GM11168 (cell line): Measurements from ENCODE around the gene PLP2.

Experiments
- in situ Hi-C: fragments of 300-500 bp; cut with MboI; formaldehyde crosslinking; loops from one replicate; pipeline ENCODE4 v1.12.0; 2022; ENCODE audit warnings: low sequenced_read_pairs; ENCODE audit not compliant: unreplicated experiment

Gene PLP2

DNA sequence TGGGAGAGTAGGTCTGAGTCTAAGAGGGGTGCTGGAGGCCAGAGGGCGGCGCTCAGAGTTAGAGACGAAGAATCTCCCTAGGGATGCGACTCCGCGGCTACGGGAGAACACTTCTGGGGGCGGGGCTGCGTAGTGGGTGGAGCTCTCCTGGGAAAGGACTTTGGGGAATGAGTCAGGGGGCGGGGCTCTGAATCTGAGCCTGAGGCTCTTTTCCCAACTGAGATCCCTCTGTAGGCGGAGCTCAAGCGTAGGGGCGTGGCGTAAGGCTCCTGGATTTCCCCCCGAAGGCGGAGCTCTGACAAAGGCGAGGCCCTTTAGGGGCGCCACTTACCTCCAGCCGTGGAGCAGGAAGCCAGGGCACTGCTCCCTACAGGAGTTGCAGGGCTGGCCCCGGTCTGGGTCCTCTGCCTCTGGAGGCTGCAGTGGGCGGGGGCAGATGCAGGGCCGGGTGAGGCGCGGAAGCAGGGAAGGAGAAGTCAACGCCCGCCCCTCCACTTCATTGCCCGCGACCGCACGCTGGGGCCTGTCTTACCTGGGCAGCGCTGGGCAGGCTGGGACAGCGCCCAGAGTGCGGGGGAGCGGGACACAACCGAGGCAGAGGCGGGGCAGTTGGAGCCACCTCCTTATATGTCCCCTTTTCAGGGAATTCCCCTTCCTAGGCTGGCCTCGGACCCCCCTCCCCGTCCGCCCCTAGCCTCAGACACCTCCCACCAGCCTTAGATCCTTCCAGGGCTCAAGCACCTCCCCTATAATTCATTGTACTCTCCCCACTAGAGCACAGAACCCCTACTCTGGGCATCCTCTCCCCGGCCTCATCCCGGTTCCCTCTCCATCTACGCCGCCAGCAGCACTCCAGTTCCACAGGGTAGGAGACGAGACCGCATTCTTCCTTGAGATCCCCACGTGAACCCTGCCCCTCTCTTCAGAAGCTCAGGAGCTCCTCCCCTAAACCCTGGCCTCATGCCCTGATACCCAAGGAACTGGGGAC is 12.9 kb downstream of the PLP2 start:
- in situ Hi-C loops: no loop called here

DNA sequence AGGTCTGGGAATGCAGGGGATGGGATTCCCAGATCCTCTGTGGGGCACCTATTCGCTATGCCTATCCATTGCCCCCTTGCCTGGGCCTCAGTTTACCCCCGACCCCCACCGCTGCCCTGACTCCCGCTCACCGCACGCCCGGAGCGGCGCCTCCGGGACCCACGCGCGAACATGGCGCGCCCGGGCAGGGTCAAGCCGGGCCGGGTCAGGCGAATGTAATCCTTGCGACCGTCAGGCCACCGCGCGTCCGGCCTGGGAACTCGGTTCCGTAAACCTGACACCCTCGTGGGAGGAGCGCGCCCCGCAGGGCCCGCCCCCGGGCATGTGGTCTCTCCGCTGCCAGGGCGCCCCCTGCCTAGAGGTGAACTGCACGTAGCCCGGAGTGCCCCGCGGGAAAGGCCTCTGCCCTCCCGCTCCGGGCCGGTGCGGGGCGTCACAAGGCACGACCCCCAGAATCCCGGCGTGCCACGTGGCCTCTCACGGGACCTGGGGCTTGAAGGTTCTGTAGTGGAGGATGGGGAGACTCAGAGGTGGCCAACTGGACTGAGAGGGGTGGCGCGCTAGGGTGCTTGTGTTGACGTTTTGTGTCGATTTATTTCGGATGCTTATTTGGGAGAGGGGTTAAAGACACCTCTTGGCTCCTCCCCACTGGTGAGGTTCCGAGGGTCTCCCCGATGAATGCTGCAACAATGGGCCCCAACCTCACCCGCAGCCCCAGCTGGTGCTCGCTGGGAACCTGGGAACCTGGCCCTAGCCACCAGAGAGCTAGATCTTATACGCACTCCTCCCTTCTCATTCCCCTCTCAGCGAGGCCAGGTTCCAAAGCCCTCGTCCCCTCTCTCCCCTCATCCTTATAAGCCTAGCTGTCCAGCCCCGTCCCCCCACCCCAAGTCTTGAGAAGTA is 14.7 kb downstream of the PLP2 start, which contains the start of gene PRICKLE3:
TSS of gene PRICKLE3 (minus strand) at position 249 of the 903 bp plus-strand sequence. CDS start at position 173, 76 bp downstream.
- in situ Hi-C loops: no loop called here

DNA sequence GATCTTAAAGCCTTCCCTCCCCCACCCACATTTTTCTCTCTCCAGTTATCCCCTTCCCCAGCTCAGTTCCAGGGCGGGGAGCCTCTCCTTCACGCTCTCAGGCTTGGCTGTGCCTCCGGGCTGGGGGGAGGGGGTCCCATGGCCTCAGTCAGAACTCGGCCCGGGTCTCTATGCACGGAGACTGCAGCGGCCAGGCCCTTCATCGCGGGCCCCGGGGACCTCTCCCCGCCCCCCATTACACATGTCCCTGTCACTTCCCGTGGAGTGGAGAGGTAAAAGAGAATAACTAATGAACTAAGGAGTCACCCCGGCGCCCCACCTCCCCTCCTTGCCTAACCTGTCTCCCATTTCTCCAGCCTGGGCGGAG is 15.3 kb downstream of the PLP2 start:
- in situ Hi-C loops: no loop called here

DNA sequence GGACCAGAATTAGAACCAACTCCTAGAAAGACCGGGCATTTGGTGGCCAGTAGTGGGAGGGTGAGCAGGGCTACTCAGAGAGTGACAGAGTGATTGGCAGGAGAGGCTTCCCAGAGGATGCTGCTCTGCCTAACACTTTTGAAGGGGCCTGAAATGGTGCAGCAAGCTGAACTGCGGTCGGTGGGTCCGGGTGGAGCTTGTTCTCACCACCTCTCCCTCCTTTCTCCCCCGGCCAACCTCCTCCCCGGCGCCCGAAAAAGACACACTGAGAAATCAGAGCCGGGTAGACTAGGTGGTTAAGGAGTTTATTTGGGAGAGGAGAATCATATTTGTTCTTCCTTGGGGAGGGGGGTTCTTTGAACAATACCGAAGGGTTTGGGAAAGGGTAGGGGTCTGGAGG is 15.8 kb downstream of the PLP2 start:
- in situ Hi-C loops: no loop called here

DNA sequence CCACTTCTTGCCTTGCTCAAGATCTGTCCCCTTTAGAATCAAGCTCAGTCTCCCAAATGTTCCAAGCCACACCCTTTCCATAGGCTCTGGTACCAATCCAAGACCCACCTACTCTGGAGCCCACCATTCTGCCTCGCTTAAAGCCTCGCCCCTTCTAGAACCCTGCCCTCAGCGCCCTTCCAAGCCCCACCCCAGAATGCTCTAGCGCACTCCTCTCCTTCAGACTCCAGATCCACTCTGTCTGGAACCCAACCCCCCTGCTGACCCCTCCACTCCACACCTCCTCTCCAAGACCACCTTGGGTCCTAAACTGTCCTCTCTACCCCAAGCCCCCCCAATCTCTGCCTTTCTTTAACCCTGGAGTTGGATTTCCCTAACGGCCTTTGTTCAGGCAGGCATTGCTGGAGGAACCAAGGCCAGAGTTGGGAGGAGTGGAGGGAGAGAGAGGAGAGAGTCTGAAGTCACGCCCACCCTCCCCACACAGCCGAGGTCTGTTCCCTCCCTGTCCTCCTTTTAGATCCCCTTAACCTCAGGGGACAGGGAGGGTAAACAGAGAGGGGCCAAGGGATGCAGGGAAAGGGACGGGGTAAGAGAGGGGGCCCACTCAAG is 16.9 kb downstream of the PLP2 start:
- in situ Hi-C loops: no loop called here

DNA sequence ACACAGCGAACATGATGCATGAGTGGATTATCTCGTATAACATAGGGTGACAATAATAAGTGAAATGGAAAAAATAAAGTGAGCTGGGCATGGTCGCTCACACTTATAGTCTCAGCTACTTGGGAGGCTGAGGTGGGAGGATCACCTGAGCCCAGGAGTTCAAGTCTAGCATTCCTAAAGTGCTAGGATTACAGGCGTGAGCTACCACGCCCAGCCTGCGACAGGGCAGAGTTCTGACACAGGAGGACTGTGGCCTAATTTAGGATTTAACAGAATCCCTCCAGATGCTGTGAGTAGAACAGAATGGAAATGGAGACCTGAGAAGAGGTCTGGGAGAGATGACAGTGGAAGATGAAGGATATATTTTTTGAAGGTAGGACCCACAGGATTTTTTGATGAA is 17.9 kb downstream of the PLP2 start:
- in situ Hi-C loops: no loop called here

DNA sequence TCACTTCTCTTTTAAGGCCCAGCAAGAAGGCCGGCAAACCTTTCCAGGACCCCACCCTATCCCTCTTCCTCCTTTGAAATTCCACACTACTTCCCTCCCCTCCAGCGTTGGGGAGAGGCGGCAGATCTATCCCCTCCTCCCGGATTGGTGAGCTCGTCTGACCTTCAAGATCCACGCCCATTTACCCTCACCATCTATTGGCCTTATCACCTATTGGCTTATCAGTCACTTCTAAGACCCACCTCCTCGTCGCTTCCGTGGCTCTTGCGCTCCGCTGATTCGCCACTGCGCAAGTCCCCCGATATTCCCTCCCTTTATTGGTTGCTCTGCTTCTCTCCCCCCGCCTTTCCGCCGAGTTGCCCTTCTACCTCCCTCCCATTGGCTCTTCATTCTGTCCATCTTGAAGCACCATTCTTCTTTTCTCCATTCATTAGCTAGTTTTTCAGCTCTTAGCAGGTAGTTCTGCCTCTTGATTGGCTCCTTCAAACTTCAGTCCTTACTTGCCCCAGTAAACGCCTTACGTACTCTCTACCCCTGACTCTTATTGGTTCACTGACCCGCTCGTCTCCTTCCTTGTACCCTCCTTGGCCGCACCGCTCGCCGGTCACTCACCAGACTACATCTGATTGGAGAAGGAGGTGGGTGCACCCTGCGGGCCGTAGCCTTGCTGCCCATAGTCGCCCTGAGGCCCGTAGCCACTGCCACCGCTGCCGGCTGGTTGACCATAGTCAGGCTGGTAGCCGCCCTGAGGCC is 19.3 kb downstream of the PLP2 start:
- in situ Hi-C loops: no loop called here

DNA sequence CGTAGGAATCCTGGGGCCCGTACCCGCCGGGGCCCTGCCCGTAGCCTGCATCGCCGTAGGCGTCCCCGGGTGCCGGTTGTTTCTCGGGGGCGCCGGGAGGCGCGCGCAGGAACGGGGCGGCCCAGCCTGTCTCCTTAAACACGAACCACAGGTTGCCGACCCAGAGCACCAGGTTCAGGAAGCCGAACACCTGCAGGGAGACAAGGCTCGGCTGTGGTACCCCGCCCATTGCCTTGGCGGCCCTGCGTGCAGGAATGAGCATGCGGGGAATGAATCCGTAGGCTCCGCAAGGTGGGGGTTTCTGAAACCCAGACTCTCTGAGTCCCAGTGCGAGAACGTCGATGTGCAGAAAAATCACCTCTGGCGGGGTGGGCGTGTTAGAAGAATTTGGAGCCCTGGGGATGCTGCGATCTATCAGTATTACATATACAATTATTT is 19.9 kb downstream of the PLP2 start:
- in situ Hi-C loops: no loop called here

DNA sequence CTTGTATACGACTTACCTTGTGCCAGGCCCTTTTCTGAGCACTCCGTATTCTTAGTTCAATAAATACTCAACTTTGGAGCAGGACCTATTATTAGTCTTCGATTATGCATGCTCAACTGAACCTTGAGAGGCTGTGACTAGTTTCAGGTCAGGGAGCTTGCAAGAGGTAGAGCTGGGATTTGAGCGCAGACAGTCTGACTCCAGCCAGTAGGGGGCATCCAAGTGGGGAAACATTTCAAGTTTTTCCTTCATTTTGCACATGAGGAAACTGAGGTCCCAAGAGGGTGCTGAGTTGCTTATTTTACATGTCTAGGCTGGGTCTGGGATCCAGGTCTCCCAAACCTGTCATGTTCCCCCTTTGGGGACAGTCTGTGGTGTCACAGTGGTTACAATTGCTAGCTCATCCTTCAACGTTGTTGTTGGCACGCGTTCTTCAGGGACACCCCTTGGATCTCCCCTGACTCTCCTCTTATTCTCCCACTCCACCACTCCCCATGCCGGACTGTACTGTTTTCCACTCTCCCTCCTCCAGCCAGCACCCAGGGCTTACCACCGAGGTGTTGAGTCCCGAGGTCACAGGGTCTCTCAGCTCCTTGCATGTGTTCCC is 21.1 kb downstream of the PLP2 start:
- in situ Hi-C loops: no loop called here

DNA sequence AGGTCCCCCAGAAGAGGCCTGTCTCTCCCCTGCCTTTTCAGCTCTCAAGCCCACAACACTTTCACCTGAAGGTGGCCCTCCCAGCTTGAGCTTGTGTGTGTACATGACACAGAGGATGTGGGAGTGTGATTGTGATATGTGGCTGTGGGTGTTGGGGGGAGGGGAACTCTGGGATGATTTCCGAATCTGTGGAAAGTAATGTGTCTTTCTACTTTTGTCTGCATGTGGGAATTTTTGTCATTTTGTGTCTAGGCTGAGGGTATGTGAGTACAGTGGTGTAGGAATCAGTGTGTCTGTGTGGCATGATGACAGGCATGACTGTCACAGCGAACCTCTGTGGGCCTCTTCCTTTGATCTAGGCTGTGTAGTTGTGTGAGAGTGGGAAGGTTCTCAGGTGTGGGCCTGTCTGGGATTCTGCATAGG is 21.9 kb downstream of the PLP2 start:
- in situ Hi-C loops: no loop called here

DNA sequence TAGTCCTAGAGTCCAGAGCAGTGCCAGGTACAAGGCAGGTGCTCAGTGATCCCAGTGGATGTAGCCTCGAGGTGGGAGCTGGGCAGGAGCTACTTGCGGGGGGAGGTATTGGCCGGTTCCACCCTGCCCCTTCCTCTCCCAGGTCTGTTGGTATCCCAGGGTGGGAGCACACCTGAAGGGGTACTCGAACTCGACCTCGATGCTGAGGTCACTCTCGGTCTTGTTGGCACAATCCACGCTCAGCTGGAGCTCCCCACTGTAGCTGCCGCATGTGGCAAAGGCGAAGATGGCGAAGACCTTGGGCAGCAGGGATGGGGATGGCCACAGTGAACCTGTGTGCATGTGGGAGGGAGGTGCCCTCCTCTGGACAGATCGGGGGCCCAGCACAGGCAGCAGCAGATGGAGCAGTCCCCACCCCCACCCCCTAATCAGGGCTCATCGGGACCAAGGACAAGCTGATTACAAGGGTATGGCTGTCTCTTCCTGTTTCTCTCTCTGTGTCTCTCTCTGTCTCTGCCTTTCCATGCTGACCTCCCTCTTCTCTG is 25.9 kb downstream of the PLP2 start:
- in situ Hi-C loops: no loop called here

DNA sequence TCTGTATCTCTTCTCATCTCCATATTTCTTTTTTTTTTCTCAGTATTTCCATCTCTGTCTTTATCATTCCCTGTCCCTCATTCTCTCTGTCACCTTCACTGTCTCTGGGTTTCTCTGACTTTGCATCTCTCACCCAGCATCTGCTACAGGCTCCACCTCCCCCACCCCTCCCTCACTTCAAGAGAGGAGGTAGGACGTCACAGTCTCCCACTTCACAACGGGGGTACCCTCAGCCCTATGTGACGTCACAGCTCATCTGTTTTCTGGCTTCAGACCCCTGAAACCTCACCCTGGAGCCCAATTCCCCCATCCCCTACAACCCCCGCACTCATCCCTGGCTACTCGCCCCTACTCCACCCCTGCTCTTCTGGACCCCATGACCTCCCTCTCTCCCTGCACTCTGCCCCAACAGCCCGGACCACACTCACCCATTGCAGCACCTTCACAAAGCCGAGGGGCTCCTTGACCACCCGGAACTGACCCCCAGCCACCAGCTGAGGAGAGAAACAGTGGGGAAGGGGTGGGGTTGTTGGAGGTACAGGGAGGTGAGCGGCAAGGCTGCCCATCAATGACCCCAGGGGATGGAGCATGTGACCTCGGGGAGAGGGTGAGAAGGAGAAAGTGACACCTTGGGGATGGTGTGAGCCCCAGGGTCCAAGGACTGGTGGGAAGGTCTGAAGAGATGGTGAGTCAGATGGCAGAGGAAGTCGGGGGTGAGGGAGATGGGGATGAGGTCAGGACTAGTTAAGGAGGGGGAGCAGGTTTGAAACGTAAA is 27.0 kb downstream of the PLP2 start:
- in situ Hi-C loops: no loop called here

DNA sequence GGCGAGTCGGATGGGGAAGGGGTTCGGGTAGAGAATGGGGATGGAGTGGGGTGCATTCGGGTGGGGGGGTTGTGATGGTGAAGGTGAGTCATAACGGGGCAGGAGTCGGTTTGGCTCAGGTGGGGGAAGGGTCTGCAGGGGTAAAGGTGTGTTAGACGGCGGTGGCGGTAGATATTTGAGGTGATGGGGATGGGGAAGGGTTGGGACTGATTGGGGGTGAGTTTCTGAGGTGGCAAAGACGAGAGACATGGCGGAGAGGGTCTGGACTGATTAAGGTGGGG is 27.6 kb downstream of the PLP2 start:
- in situ Hi-C loops: no loop called here

DNA sequence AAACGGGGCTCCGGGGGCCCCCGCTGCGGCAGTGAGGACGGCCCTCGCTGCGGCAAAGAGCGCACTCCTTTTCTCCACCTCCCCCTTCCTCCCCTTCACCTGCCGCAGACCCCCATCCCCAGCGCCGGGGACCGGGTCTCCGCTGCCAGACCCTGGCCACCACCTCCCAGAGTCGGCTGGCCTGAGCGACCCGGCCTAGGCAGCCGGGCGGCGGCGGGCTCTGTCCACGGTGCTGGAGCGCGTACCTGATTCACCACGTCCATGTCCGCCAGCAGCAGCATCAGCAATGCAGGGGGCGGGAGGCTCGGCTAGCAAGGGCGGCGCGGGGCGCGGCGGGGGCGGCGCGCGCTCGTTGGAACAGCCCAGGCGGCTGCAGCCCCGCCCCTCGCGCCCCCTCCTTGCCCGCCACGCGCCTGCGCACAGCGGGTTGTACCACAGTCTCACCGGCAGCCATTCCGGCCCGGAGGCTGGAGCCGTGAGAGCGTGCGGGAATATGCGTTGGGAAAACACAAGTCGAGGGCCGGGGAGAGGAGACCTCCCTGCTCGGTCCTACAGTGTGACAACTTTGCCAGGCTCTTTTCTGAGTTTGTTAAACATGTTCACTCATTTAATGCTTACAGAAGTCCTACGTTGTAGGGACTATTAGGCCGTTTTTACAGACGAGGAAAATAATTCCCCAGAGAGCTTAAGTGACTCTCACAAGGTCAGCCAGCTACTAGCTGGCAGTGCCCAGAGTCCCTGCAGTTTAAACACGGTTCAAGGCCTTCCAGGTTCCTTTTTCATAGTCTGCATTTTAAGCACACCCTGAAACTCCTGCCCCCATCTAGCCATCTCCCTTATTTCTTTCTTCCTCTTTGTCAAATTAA is 28.4 kb downstream of the PLP2 start, which contains the start of gene SYP:
TSS of gene SYP (minus strand) at position 288 of the 866 bp plus-strand sequence. CDS start at position 281, 7 bp downstream.
- in situ Hi-C loops: no loop called here

DNA sequence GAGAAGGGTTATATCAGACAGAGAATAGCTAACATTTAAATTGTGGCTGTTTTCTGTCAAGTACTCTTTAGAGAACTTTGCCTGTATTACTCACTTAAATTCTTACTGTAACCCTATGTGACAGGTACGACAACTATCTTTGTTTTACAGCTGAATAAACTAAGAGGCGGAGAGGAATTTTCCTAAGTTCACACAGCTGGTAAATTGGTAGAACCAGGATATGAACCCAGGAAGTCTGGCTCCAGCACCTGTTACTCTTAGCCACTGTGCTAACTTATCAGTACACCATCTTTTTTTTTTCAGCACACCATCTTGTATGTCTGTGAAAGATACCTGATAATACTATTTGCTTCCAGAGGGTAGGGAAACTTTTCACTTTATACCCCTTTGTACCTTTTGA is 30.3 kb downstream of the PLP2 start:
- in situ Hi-C loops: no loop called here

DNA sequence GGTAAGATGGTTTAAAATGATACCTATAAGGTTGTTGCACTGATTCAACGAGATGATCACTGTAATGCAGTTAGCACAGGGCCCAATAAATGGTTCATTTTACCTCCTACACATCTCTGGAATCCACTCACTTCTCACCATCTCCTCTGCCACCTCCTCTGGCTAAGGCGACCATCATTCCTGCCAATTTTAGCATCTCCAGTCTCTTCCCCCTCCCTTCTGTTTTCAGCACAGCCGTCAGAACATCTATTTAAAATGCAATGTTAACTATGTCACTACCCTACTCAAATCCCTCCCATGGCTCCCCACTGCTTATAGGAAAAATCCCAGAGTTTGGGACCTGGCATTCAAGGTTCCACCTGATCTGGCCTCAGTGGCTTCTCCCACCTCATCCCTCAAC is 31.8 kb downstream of the PLP2 start:
- in situ Hi-C loops: no loop called here

DNA sequence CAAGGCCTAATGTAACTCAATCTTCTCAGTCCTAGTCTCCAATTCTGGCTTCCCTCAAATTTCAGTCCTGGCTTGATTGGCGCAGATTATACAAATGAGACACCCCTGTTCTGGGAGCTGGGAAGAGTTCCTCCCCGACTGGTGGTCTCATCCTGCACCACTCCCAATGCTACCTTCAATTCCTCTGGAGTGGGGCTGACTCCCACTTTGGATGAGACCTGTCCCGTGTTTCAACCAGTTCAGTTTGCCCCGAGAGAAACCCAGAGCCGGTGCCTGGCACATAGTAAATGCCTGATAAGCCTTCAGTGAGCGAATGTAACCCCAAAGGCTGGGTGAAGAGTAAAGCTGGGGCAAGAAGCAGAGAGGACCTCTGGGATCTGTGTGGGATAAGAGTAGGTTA is 32.3 kb downstream of the PLP2 start:
- in situ Hi-C loops: no loop called here

DNA sequence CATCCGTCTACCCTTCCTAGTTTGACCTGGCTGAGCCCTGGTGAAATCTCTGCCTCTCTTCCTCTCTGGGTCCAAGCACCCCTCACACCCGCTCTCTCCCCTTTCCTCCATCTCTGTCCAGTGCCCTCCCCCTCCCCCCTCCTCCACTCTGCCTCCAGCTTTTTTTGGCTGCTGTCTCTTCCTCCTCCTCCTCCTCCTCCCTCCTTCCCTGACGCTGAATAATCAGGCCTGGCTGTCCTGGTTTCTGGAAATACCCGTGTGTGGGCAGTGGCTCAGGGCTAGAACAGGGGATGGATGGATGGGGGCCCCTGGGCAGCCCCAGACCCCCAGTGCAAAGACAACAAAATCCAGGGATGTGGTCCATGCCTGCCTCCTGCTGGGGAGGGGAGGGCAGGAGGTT is 33.0 kb downstream of the PLP2 start:
- in situ Hi-C loops: no loop called here
